Measurements from ENCODE around the gene VMO1.

GRCh38 chr17:4748686-4749085 lies 37.5 kb downstream of the VMO1 start:
- TF ChIP-seq GATA3 (IDR thresholded peaks at IDR 0.05; ENCODE audit: low read depth, low read length) (no peak), GATA2 (IDR thresholded peaks at IDR 0.05; ENCODE audit: low read depth, low read length) (no peak)
